Stimulated activated naive CD4-positive, alpha-beta T cell treated with Interleukin-2 at 50 U/mL for 16 hours (primary cell): ENCODE measurements around the gene ARID5A.

Experiments
- DNase-seq: peaks from one replicate; lab custom pipeline; 2025; lab: John Stamatoyannopoulos, UW

Gene ARID5A

DNA sequence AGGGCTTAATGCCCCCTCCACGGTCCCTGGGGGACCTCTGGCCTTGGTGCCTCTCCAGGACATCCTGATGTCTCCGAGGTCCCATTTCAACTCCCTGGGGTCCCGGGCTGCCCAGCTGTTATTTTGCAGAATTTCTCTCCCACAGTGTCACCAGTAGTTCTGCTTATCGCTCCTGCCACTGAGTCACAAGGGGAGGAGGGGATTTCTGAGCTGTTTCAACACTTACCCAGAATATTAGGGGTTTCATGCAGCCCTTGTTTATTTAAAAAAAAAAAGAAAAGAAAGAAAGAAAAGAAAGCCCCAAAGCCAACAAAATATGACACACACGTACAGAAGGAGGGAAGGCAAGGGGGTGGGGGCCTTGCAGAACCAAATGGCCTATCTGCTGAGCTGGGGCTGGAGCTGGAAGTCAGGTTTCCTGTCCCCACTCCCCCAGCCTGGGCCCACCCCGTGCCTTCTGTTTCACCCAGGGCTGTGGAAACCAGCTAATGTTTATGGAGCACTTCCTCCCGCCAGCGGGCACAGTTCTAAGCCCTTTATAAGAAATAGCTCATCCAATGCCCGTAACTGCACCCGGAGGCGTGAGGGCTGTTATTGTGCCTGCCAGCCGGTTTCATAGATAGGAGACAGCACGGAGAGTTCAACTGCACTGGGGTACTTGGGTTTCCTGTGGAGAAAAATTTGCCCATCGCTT lies 8.4 kb upstream of the ARID5A start:
- DNase-seq = peak; percentile 77

GRCh38 chr2:96528700-96529375 lies 7.7 kb upstream of the ARID5A start:
- no peak for DNase-seq

- no peak for DNase-seq
Measured at GRCh38 chr2:96529376-96530143, 7.0 kb upstream of the ARID5A start.

GRCh38 chr2:96530144-96530430 lies 6.5 kb upstream of the ARID5A start:
- no peak for DNase-seq

GRCh38 chr2:96530474-96531357 lies 5.8 kb upstream of the ARID5A start:
- DNase-seq = no peak

GRCh38 chr2:96531366-96531765 lies 5.2 kb upstream of the ARID5A start:
- DNase-seq = no peak

DNA sequence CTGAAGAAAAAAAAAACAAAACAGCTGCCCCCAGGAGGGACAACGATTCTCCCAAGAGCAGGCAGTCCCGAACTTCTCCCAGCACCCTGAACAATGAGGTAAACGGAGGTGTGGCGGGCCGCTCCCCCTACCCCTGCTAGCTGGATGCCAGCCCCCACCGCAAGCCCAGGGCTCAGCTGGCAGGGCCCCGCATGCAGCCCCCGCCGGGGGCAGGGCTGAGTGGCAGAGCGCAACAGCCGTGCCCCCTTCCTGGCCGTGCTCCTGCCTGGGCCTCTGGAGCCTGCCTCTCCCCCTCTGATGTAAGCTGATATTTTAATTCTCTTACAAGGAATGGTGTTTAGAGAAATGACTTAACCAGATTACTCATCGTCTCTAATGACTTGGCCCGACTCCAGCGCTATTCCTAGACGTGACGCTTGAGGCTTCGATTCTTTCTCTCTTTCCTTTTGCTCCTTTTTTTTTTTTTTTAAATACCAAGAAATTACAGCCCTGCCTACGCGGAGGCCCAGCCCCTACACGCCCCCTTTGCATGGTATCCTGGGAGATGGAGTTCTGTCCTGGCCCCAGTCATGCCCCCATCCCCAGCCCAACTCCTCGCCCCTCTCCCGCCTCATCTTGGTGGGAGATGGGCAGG lies 4.6 kb upstream of the ARID5A start:
- peak; percentile 88 for DNase-seq

DNA sequence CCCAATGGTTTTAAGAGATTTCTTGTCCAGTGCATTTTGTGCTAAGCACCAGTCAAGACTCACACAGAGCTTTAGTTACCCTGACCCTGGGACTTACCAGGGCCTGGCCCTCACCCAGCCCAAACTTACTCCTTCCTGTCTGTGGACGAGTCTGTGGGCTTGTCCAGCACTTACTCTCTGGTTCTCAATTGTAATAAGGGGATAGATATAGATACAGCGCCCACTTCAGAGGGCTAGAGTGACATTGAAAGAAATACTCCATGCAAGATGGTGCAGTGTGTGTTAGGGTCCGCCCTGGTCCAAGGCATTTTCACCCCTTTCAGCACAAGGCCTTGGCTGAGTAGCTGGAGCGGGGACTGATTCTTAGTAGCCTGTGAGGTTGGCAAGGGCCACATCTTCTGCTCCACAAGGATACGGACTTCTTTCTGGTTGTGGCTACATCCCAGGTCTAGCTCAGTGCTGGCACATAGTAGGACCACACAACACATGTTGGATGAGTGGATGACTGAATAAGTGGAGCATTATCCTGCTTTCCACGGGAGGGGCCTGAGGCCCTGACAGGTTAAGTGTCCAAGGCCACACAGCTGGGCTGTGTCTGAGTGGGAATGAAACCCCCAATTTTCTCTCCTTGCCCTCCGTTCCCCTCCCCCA lies 3.8 kb upstream of the ARID5A start:
- DNase-seq = no peak

DNA sequence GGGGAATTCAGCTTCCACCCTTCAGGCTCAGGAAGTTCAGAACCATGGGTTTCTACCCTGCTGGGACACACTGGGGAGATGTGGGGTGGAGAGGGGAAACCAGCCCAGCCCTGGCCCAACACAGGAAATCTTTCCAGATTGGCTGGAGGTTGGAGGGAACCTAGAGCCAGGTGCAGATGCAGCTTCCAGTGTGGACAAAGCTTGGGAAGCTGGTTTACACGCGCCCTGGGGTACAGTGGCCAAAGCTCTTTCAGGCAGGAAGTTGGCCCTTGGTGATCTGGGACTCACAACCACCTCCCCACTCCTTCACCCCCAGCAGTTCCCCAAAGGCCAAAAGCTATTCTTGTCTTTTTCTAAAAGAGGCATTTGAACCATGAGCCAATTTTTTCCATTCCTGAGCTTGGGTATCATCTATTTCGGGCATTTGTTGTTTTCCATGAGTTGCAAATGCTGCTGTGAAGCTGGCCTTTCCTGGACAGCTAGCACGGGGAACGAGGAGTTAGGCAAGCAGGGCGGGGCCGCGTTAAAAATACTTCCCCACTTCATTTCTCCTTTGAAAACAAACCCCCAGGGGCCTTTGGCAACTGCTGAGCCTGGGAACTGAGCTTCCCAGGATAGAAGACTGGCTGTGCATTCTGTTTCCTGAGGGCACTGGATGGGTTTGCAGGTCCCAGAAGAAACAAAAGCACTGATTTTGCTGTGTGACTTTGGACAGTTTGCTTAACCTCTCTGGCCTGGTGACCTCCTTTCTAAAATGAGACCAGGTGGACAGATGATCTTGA lies 3.1 kb upstream of the ARID5A start:
- no peak for DNase-seq

GRCh38 chr2:96534141-96534540 lies 2.4 kb upstream of the ARID5A start:
- DNase-seq = no peak

DNA sequence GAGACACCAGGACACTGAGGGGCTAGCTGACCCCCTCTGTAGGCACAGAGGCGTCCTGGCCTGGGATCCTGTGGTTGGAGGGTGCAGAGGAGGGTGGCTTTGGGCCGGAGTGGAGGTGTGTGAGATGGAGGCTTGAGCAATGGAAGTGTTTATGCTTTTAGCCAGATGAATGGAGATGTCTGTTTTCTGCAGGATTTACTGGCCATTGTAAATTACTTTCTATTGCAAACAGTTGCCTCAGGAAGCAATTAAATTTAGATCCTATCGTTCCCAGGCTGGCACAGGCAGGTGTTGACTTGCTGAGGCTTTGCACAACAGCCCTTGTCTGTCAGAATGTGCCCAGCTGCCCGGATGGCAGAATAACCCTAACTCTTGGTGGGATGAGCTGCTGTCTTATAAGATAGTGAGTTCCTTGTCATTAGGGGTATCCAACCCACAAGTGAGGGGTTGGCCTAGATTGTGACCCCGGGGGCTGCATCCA lies 1.8 kb upstream of the ARID5A start:
- DNase-seq = no peak

DNA sequence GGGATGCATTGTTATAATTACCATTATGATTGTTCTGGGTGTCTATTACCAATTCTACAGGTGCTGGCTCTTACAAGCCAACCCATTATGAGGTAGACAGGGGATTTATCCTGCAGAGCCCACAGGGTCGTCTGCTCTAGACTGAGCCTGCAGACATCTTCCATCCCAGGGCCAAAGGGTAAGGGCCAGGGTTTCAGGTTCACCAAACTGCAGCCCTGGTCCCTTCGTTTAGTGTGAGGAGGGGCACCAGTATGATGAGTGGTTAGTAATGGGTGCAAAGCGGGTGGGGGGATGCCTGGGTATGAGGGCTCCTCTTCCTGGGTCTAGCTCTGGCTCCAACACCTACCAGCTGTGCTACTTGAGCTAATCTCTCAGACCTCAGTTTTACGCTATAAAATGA lies 1.2 kb upstream of the ARID5A start:
- DNase-seq = no peak

GRCh38 chr2:96537066-96537733 lies 648 bp downstream of the ARID5A start:
- peak; percentile 88 for DNase-seq

DNA sequence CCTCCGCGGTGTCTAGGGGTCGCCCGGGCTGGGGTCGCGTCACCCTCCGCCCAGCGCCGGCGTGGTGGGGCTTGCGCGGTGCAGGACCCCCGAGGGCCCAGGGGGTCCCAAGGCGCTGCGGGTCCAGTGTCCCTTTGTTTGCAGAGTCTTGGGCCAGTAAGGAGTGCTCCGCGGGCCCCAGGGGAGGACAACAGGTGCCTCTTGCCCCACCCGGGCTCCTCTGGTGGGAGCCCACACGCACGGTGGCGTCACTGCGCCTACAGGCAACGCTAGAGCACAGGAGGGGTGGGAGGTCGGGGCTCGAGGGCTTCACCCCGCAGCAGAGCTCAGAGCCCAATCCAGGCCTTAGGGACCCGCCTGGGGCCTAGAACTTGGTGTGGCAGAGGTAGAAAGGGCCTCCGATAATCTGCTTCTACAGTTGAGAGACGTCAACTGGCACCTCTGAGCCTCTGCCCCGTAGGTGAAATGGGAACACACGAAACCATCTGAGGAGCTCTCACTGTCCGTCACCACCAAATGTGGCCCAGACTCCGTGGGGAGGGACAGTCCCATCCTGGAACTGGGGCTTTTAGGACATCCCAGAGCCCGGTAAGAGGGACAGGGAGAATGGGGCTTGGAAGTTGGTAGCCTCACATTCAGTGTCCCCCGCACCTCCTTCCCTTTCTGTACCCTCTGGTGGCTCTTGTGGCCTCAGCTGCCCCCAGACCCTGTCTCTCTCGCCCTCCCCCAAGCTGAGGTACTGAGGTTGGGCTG lies 1.4 kb downstream of the ARID5A start:
- peak; percentile 39 for DNase-seq

- peak; percentile 89 for DNase-seq
Measured at GRCh38 chr2:96538487-96539214, 2.1 kb downstream of the ARID5A start.

DNA sequence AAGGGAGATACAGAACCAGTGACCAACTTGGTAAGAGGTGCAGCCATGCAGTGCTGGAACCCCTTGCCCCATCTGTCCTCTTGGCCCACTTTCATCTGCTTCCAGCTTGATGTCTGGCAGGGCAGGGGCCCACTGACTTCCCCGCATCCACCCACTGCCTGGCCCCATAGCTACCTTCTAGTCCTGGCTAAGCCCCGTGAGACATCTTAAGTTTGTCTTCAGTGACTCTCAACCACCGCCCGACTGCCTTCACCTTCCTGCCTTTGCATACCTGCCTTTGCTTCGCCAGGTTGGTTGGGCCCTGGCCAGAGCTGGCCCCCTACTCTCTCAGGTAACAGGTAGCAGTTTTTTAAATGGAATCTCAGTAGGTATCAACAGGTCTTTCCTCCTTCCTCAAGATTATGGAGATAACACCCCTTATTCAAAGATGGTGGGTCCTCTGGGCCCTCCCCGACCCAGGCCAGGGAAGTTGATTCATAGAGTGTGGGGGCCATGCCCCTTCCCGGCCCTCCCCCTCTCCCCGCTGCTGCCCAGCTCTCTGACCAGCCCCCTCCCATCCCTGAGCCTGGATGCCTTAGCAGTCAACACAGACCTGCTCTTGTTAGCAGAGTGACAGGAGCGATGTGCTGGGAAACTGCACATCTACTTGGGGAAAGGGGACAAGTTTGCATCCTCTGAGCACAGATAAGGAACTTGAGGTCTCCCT lies 2.8 kb downstream of the ARID5A start:
- DNase-seq = peak; percentile 50

DNA sequence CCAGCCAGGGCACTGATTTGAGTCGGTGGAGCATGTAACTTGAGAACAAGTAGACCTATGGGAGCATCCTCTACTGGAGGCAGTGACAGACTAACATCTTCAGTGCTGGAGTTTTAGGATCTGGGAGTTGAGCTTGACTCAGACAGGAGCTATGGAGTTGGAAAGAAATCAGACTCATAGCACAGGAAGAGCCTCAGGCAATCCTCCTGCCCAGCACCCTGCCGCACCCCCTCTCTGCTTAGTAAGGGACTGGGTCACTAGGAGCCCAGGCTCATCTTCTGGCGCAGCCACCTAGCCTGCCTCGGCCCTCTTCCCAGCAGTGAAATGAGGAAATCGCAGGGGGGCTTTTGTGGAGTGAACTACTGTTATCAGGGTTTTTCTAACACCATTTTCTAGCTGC lies 3.6 kb downstream of the ARID5A start:
- DNase-seq = no peak
